ENCODE data around the gene ASXL3. TPM values are rescaled to one million over a fixed set of nuclear protein-coding genes. Genes with fewer than 3 reads are reported as not detected.

Gene ASXL3
- total and polyA plus RNA-seq, 7 donors: 0.01 to 0.41 (median 0.15) TPM; not detected in 2

DNA sequence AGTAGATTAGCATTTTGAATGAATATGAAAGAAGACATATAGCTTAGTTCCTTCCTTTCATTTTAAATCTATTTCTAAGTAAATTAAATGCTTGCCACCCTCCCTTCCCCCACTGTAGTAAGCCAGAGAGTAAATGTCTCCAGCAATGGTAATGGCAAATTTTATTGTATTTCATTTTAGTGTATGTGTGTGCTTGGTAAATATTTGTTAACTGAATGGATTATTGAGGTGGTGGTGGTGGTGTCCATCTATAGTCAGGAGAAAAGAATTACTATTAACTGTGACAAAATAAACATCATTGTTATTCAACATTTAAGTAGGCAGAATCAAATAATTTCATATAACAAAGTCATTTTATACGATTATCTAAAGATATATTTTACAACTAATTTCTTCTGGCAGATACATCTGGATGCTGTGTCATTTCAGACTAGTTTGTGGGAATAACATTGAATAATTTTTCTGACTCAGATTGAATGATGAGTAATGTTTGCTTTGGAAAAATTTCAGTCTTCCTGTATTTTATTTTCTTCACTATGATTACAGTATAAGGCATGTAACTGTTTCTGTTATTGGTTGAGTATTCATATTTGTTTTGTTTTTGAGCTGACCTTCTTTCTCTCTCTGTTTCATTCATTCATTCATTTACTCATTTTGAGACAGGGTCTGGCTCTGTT is 18.3 kb downstream of the ASXL3 start:
- Histone ChIP-seq H3K27me3 (ENCODE audit: insufficient read depth in 3 of 3, low read length in 2 of 3) (no peaks in the 10 kb centered on the region), H3K4me3 (no peak overlapping the region), H3K27ac (no peak overlapping the region), H3K9me3 (no peaks in the 10 kb centered on the region), H3K4me1 (no peaks in the 10 kb centered on the region), H3K36me3 (ENCODE audit: insufficient read depth in 1 of 2, low read depth in 1 of 2) (no peaks in the 10 kb centered on the region)
- WGBS, 3 donors: 50 to 89% (median 76%) methylated on average over 1 of the region's 1 CpG
- TF ChIP-seq, protein P1, sequence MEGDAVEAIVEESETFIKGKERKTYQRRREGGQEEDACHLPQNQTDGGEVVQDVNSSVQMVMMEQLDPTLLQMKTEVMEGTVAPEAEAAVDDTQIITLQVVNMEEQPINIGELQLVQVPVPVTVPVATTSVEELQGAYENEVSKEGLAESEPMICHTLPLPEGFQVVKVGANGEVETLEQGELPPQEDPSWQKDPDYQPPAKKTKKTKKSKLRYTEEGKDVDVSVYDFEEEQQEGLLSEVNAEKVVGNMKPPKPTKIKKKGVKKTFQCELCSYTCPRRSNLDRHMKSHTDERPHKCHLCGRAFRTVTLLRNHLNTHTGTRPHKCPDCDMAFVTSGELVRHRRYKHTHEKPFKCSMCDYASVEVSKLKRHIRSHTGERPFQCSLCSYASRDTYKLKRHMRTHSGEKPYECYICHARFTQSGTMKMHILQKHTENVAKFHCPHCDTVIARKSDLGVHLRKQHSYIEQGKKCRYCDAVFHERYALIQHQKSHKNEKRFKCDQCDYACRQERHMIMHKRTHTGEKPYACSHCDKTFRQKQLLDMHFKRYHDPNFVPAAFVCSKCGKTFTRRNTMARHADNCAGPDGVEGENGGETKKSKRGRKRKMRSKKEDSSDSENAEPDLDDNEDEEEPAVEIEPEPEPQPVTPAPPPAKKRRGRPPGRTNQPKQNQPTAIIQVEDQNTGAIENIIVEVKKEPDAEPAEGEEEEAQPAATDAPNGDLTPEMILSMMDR (IDR thresholded peaks at IDR 0.05): no peak
- ATAC-seq (no peak), DNase-seq (no peak)
- intact Hi-C loops (cut with DNase I): no loop called here

DNA sequence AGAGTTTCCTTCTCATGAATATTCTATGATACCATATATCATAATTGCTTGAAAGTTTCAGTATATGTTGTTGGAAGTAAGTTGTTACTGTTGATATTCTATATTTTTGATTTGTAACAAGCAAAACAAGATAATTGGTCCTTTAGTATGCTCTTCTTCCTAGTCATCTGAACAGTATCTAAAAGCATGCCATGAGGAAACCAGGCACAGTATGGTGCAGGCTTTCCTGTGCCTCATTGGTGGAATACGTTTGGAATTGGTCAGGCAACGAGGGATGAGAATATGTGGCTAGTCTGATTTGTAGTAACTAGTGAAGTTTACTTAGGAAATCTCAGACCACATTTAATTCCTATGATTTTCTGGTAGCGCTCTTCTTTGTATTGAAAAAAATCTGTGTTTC is 22.8 kb downstream of the ASXL3 start:
- no peaks in the 10 kb centered on the region for H3K27me3 ChIP-seq (ENCODE audit: insufficient read depth in 3 of 3, low read length in 2 of 3)
- DNase-seq (no peak), ATAC-seq (no peak)
- no peaks in the 10 kb centered on the region for H3K9me3 ChIP-seq
- no peak overlapping the region for H3K27ac ChIP-seq
- intact Hi-C loops (cut with DNase I): no loop called here
- no peaks in the 10 kb centered on the region for H3K4me1 ChIP-seq
- TF ChIP-seq, protein P1 (IDR thresholded peaks at IDR 0.05): no peak
- 65 to 76% (median 70%) methylated on average over 3 of the region's 3 CpGs for WGBS, 3 donors
- H3K4me3 ChIP-seq: no peak overlapping the region
- no peaks in the 10 kb centered on the region for H3K36me3 ChIP-seq (ENCODE audit: insufficient read depth in 1 of 2, low read depth in 1 of 2)

DNA sequence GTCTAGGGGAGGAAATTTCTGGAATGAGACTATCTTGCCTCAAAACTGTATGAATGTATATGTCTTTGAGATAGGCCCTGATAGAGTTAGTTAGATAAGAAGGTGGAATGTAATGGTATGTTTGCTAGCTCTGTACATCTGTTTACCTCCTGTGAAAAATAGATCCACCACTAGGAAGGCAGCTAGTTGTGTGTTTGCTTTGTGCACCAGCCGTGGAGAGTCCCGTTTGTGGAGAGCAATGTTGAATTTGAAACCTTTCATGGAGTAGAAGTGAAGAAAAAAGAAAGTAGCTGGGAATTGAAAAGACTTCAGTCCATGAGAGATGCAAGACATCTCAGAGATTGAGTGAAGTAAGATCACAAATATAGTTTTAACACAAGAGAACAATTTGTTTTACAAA is 25.4 kb downstream of the ASXL3 start:
- ATAC-seq: no peak
- TF ChIP-seq, protein P1 (IDR thresholded peaks at IDR 0.05): no peak
- H3K36me3 ChIP-seq (ENCODE audit: insufficient read depth in 1 of 2, low read depth in 1 of 2): no peaks in the 10 kb centered on the region
- intact Hi-C loops (cut with DNase I): no loop called here
- H3K9me3 ChIP-seq: no peaks in the 10 kb centered on the region
- no peak overlapping the region for H3K27ac ChIP-seq
- no peak overlapping the region for H3K4me3 ChIP-seq
- H3K27me3 ChIP-seq (ENCODE audit: insufficient read depth in 3 of 3, low read length in 2 of 3): no peaks in the 10 kb centered on the region
- no peak for DNase-seq
- 26 to 46% (median 37%) methylated on average over 2 of the region's 2 CpGs for WGBS, 3 donors
- no peaks in the 10 kb centered on the region for H3K4me1 ChIP-seq

DNA sequence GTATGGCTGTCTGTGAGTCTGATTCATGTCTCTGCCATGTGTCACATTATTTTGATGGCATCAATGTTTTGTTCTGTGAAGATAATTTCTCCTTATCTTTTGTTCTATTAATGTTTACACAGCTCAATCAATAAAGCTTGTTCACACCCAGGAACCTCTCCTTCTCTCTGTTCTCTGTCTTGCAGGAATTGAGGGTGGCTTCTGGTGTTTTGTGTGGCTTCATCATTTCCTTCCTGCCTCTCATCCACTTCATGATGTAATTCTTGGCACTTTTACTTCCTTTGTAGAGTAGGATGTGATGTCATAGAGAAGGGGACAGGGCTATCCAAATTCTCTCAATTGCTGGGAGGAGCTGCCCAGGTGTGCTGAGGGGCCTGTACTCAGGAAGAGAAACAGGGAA is 27.2 kb downstream of the ASXL3 start:
- TF ChIP-seq, protein P1 (IDR thresholded peaks at IDR 0.05): no peak
- no peaks in the 10 kb centered on the region for H3K4me1 ChIP-seq
- intact Hi-C loops (cut with DNase I): no loop called here
- no peaks in the 10 kb centered on the region for H3K36me3 ChIP-seq (ENCODE audit: insufficient read depth in 1 of 2, low read depth in 1 of 2)
- ATAC-seq (no peak), DNase-seq (no peak)
- H3K4me3 ChIP-seq: no peak overlapping the region
- H3K9me3 ChIP-seq: no peaks in the 10 kb centered on the region
- no peak overlapping the region for H3K27ac ChIP-seq
- H3K27me3 ChIP-seq (ENCODE audit: insufficient read depth in 3 of 3, low read length in 2 of 3): no peaks in the 10 kb centered on the region

DNA sequence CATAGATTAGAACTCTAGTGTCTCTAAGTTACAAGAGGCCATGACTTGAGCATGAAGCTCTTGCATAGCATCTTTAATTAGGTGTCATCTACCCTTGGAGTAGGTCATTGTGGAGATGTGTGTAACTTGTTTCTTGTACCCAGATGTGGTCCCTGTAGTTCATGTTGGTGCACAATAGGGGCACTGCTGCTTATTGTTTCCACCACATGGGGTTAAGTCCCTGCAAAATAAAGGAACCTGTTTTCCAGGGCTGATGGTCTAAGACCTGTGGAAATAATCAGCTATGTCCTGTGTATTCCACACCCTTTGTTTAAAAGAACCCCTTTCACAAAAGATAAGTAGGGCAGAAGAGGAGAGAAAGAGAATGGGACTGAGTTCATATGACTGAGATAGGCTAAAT is 28.6 kb downstream of the ASXL3 start:
- no peak overlapping the region for H3K27ac ChIP-seq
- TF ChIP-seq, protein P1 (IDR thresholded peaks at IDR 0.05): no peak
- intact Hi-C loops (cut with DNase I): no loop called here
- ATAC-seq (no peak), DNase-seq (no peak)
- H3K36me3 ChIP-seq (ENCODE audit: insufficient read depth in 1 of 2, low read depth in 1 of 2): no peaks in the 10 kb centered on the region
- no peak overlapping the region for H3K4me3 ChIP-seq
- no peaks in the 10 kb centered on the region for H3K9me3 ChIP-seq
- H3K4me1 ChIP-seq: no peaks in the 10 kb centered on the region
- H3K27me3 ChIP-seq (ENCODE audit: insufficient read depth in 3 of 3, low read length in 2 of 3): no peaks in the 10 kb centered on the region

Data from psoas muscle (tissue), 8 donors.